NOMO-1 (cell line): ENCODE results near the gene GPR15.
A peak's percentile ranks its signal among the peaks of the same experiment; 100 is the strongest.

Source experiments
- DNase-seq, 2 experiments: peaks; one replicate each; lab custom pipeline; 2025; ENCODE audit not compliant: unreplicated experiment in 2 of 2; lab: John Stamatoyannopoulos, UW

Gene GPR15

DNA sequence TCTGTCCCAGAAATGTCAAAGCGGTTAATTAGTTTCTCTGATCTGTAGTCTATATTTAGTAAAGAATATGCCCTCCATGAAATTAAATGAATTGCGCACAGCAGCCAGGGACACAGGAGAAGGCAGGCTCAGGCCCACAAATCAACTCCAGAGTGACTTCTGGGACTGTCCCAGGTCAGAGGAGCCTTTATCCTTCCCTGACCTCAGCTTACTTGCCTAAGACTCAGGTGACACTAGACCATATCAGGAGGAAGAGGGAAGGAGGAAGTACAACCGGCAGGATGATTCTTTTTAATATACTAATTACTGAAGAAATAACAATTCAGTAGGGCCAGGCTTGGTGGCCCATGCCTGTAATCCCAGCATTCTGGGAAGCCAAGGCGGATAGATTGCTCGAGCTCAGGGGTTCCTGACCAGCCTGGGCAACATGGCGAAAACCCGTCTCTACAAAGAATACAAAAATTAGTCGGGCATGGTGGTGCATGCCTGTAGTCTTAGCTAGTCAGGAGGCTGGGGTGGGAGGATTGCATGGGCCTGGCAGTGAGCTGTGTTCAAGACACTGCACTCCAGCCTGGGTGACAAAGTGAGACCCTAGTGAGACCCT lies 1.8 kb upstream of the GPR15 start:
- no peak for DNase-seq

DNA sequence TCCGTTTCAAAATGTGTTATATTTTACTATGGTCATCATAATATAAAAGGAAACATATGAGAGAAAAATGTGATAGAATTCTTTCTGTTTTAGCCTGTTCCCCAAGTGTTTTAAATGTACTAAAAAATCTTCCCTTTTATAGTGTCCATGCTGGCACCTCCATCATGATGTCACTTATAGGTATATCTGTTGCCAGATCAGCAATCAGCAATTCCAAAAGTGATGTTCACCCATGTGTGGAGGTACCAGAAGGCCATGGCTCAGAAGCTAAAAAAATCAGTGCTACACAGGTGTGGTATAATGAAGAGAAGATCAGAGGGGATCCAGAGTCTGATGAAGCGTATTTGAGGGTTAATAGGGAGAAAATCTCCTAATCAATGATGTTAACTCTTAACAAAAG lies 1.1 kb upstream of the GPR15 start:
- DNase-seq = no peak

DNA sequence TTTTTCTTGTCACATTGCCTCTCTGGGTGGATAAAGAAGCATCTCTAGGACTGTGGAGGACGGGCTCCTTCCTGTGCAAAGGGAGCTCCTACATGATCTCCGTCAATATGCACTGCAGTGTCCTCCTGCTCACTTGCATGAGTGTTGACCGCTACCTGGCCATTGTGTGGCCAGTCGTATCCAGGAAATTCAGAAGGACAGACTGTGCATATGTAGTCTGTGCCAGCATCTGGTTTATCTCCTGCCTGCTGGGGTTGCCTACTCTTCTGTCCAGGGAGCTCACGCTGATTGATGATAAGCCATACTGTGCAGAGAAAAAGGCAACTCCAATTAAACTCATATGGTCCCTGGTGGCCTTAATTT lies 478 bp downstream of the GPR15 start:
- DNase-seq = no peak

DNA sequence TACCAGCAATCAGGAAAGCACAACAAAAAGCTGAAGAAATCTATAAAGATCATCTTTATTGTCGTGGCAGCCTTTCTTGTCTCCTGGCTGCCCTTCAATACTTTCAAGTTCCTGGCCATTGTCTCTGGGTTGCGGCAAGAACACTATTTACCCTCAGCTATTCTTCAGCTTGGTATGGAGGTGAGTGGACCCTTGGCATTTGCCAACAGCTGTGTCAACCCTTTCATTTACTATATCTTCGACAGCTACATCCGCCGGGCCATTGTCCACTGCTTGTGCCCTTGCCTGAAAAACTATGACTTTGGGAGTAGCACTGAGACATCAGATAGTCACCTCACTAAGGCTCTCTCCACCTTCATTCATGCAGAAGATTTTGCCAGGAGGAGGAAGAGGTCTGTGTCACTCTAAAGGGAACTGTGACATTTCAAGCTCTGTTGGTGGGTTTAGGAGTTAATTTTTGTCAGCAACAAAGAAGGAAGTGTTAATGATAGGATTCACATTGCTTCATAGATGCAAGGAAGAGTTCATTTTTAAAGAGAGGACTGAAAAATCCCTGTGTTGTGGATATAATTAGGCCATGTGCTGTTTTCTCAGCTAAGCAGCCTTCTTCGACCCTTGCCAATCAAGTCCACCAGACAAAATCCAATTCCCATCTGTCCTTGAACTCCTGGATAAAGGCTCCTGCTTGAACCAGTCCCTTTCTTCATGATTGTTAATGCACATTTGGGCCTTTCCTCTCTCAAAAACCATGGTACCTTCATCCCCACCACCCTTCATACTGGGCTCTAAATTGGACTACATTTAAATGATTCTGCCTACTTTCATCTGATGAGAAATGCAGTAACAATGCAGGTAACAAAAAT lies 1.2 kb downstream of the GPR15 start:
- peak; percentile 22 to 26 for DNase-seq

DNA sequence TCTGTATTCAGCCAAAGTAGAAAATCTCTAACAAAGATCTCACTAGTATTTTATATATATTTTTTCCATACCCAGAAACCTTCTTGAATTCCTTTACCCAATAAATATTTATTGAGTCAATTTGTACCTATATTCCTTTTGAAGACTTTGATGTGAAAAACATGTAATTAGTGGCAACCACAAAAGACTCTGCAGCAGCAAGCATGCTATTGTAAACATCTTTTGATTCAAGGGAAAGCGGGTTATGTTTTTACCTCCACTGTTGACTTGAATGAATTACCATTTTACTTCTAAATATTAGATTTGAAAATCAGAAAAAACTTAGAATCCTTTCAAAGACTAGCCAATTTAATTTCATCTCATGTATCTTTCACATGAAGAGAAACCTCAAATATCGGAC lies 2.4 kb downstream of the GPR15 start:
- no peak for DNase-seq

DNA sequence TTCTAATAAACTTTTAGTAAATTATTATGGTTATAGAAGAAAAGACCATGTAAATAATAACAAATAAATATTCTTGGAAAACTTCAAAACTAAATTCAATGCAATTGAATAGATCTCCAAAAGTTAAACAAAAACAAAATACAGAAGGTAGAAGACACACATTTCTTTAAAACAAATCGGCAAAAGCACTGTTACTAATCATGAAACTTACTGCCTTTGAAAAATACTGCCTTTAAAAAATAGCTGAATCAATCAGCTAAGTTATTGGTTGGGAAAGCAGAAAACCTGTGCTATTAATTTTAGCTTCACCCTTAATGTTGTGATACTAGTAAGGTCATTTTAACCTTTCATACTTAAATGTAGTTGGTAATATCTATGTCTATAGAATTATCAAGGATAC lies 3.0 kb downstream of the GPR15 start:
- no peak for DNase-seq

DNA sequence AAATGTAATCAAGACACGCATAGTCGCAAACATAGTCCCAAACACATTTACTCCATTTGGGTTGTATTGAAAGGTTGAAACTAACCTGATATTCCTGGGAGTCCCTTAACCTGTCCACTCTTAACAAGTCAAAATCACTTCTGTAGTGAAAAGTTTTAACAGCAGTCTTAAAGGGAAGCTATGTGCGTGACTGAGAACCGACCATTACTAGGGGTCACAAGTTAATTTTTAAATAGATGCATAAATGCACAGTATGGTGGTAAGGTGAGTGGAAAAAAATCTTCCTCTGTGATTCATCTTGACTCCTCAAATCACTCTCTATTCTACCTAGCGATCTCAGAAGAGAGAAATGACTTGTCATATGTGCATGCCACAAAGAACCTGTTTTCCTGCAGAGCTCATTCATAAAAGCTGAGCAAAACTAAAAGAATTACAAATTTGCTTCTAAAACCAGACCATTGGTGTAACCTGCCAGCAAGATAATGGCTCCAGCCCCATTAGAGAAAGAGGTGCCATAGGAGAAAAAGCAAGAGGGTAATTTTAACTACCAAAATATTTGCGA lies 4.8 kb downstream of the GPR15 start:
- no peak for DNase-seq

DNA sequence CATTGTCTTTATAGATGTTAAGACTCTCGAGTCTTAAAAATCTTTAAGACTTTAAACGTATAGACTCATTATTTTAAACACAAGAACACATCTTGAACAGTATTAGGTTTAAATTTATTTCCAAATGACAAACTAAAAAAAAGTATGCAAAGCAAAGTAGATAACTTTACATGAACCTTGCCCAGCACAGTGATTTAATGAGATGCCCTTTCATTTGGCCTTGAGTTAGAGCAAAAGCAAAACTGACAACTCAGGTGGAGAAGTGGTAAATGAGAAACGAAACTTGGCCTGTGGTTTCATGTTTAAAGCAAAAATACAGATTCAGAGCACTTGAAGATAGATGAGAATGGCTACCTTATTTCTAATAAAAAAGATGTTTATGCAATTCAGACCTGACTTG lies 8.6 kb downstream of the GPR15 start:
- peak; percentile 52 to 74 for DNase-seq

DNA sequence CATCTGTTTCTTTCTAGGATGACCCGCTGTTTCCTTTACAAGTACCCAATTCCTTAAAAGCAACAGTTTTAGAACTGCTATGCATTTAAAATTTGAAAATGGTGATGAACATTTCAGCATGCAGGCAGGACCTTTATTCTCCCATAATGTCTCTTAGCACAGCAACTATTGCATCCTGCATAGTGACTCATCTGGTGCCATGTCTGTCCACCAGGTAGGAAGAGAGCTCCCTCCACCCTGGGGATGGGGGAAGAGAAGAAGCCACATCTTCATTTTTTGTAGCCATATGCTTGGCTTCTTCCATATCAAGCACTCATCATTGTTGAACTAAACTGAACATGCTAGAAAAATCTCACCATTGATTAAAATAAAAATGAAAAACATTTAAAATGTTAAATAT lies 9.9 kb downstream of the GPR15 start:
- DNase-seq = no peak

DNA sequence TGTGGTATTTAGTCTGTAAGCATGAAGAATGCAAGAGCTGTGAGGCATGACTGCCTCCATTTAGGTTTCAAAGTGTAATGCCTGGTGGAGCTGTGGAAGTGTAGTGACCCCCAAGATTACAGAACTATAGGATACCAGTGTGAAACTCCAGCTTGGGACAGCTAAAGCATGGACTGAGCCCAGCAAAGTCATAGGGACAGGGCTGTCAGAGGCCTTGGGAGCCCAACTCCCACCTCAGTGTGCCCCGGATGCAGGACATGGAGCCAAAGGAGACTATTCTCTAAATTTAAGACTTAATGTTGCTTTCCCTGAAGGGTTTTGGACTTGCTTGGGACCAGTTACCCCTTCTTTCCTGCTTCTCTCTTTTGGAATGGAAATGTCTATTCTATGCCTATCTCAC lies 10.8 kb downstream of the GPR15 start:
- no peak for DNase-seq

DNA sequence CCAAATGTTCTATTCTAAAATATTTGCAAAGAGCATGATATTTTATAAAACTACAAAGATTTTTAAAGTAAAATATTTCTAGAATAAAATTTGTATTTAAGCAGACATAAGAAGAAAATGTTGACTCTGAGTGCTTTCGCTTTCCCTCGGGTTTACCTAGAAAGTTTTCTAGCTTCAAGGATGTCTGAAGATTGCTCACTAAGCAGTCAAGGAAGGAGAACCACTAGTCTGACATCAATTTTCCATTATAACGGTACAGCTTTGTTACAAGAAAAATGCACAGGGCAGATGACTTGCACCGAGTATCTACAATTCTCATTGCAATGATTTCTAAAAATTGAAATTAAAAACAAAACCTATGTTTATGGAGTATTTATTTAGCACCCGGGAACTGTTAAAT lies 14.2 kb downstream of the GPR15 start:
- no peak for DNase-seq

DNA sequence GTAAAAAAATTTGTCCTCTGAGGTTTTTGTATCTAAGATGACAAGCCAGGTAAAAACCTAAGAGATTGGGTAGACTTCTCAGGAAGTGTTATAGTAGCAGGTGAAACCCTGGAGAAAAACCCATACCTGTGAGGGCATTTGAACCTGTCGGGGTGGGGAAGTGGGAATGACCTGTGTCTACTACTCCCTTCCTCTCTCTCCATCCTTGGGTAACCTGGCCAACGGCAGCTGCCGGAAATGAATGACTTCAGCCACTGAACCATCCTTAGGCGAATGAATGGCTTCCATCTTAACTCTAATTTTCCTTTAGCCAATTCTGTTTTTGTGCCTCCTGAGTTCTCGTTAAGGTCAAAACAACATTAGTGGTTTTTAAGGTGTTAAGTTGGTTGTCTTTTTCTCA lies 16.8 kb downstream of the GPR15 start:
- no peak for DNase-seq

DNA sequence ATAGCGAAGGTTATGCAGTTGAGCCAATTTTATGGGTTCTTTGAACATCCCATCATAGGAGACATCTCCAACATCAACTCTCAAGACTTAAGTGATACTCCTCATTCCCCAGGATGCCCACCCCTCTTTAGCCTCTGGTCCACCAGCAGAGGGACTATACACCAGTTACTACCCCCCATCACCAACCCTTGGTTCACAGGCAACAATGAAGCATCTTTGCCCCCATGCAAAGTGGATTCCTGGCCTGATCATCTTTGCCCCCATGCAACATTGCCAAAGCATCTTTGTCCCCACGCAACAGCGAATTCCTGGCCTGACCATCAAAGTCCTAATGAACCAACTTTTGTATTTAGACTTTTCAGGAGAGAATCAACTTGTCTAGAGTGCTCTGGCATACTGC lies 19.1 kb downstream of the GPR15 start:
- no peak for DNase-seq

DNA sequence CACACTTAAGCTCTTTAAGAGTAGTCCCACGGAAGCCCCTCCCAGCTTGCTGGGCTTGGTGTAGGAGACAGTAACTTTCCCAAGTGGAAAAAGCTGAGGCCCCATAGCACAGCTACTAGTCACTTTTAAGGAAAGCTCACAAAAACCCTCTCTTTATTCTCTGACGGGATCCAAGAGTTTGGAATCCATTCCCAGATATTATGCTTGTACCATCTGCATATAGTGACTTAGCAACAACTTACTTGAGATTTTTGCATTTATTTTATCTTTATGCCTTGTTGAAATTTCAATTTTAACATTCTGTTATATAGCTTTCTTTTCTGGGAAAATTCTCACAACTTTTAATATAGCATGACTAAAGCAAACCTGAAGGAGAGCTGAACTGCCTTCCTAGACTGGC lies 19.5 kb downstream of the GPR15 start:
- no peak for DNase-seq

DNA sequence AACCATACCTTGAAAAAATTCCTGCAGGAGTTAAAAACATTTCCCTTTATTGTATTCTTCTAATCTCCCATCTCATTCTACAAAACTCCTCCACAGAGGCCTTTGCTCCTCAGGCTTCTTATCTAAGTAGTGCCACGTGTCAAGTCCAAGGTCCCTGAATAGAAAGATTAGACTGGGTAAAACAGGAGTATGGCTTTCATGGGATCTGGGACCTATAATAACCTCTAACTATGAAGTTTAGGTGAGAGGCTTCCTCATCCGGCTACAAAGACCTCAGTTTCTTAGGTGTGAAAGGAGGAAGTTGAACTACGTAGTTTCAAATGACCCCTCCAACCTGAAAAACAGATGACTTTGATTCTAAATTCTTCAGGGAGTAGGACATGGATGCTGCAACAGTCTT lies 20.0 kb downstream of the GPR15 start:
- DNase-seq = no peak

DNA sequence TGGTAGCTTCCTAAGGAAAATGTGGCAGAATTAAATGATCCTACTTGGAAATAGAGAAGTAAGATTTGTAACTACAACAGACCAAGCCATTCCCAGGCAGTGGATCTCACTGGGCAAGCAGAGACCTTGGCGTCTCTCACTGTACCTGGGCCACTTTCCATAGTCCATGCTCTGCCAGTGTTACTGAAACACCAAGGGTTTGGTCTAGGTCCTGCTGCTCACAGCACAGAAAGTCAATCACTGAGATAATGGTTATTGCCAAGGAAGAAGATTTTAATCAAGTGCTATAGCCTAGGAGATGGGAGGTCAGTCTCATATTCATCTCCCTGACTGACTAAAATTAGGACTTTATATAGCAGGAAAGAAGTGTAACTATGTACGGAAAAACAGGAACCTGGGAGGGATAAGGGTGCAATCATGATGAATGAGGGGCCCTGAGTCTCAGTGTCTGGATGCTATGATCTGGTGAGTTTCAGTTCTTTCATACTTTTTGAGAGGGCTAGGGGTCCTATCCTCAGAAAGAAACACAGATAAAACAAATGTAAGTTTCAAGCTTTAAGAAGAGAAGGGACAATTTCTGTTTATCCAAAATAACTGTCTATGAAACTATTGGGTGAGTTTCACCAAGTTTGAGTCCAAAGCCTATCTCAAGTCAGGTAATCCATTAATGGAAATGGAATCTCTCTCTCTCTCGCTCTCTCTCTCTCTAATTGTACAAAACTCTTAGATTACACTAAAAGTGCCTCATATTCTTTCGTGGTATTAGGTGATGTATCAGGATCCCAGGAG lies 20.6 kb downstream of the GPR15 start:
- DNase-seq = peak in 1 of 2 experiments; percentile 27

DNA sequence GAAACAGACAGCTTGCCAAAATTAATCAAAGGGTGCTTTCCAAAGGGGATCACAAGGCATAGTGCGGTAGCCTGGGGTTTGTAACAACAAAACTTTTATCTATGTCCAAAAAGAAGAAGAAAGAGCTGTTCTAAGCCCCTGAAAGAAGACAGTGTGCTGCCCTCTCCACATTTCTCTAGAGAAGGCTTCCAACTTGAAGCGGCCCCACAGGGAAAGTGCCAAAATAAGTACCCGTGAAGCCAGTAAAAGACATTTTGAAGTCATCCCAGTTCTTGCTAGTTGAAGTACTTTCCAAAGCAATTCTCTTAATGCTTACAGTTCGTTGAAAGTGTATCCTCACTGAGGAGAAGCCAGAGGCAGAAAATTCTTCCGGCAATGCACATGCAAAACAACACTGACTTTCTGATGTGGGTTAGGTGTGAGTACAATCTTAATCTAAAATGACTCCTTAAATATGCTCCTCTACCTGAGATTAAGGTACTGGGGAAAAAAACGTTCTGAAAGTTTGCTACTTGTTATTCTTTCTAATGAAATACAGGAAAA lies 21.3 kb downstream of the GPR15 start:
- DNase-seq = no peak

DNA sequence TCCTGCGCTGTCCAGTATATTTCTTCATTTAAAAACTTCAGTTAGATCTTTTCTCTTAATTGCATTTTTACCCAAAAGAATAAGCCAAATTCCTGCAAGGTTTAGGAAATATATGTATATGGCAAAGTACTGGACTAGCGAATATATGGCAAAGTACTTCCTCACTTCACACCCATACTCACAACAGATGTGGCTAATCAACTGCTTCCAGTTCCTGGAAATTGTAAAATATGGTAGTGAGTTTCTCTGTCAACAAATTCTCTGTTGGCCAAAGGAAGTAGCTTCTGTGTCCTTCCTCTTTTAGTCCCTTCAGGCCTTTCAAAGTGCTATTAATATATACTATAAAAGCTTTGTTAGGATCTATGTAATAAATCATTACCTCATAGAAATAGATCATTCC lies 22.0 kb downstream of the GPR15 start:
- DNase-seq = peak; percentile 57 to 91

DNA sequence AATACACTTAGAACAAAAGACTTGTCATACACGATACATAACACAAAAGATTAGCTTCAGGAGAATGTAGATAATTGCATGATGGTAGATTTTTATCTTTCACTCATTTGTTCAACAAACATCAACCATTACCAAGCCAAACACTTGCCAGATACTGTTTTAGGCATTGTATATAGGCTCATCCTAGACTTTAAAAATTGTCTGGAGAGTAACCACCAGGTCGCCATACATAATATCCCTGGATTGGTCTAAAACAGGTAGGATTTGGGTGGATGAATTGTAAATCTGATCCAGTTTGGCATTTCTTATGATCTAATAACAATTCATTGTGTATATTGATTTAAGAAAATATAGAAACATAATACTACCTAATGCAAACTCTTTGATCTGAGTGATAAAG lies 22.8 kb downstream of the GPR15 start:
- DNase-seq = no peak

DNA sequence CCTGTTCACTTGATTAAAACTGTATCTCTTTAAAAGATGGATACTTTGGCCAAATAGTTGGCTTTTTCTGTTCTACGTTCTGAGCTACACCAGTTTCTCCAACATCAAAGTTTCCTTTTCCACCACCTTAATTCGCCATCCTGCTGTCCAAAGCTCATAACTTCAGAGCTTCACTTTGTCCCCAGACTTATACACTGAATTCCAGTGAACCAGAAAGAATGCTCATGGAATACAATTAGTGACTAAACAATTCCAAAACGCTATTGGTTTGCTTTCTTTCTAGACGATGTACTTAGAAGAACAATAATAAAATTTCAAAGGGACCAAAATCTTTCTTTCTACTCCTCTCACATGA lies 23.2 kb downstream of the GPR15 start:
- DNase-seq = no peak
